Measurements from ENCODE around the gene FAM110D. TPM values are rescaled to one million over a fixed set of nuclear protein-coding genes. Genes with fewer than 3 reads are reported as not detected.

The FAM110D gene
- total and polyA plus RNA-seq, 2 of the 8 experiments (the other 6 are each of a cell fraction or from before 2014, with no cell fraction given), result 0.21 to 0.48 TPM

DNA sequence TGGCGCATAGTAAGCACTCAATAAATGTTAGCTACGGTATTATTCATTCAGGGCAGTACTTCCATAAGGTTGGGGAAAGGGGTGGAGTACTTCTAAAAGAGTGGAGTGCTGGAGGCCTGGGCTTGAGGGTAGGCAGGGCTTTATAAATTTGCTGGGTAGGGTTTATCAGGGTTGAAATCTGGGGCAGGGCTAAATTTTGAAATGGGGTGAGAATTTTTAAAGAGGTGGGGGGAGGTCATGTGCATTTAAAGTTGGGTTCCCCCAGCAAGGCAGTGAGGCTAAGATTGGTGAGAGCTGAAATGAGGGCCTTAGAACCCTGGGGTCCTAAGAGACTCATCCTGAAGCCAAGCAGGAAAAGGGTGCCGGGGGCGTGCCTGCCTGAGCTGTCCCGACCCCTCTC is 41.5 kb downstream of the FAM110D start:
- H3K27me3 ChIP-seq (replicated peaks in 1 of 4; ENCODE audit: control insufficient read depth in 3 of 4, extremely low read depth in 1 of 4, insufficient read depth in 3 of 4, low read length in 3 of 4), result no peaks in the 10 kb centered on the region
- CTCF ChIA-PET (ENCODE audit: partially characterized antibody), result interaction anchor here (0.8 to 3.1 kb wide), 9 partner anchors 10 to 164 kb away, joined by 3 to 23 read pairs (median 3); partner anchors contain the start of gene CATSPER4
- TF ChIP-seq RNF2 (IDR thresholded peaks at IDR 0.05; ENCODE audit: borderline replicate concordance, low read depth, low read length, missing control alignments, poor library complexity, severe bottlenecking) (no peak), RAD21 (IDR thresholded peaks at IDR 0.05 in 1 of 2, conservative IDR thresholded peaks at IDR 0.05 in 1 of 2; ENCODE audit: low read depth in 2 of 2, low read length in 2 of 2) (no peak), NRF1 (IDR thresholded peaks at IDR 0.05; ENCODE audit: low read depth, low read length) (no peak), EZH2 (IDR thresholded peaks at IDR 0.05; ENCODE audit: low read depth, low read length, severe bottlenecking) (no peak), CHD2 (IDR thresholded peaks at IDR 0.05; ENCODE audit: low read length) (no peak), RFX5 (IDR thresholded peaks at IDR 0.05; ENCODE audit: borderline replicate concordance, low read depth, low read length) (no peak), ZNF274 (IDR thresholded peaks at IDR 0.05; ENCODE audit: borderline replicate concordance, extremely low read depth, low read length) (no peak), BACH1 (IDR thresholded peaks at IDR 0.05; ENCODE audit: low read length) (no peak), MAFK (IDR thresholded peaks at IDR 0.05; ENCODE audit: low read depth, low read length) (no peak), NANOG (IDR thresholded peaks at IDR 0.05; ENCODE audit: insufficient read depth, low read depth, low read length, poor library complexity, severe bottlenecking) (no peak)
- TF ChIP-seq, protein P1, sequence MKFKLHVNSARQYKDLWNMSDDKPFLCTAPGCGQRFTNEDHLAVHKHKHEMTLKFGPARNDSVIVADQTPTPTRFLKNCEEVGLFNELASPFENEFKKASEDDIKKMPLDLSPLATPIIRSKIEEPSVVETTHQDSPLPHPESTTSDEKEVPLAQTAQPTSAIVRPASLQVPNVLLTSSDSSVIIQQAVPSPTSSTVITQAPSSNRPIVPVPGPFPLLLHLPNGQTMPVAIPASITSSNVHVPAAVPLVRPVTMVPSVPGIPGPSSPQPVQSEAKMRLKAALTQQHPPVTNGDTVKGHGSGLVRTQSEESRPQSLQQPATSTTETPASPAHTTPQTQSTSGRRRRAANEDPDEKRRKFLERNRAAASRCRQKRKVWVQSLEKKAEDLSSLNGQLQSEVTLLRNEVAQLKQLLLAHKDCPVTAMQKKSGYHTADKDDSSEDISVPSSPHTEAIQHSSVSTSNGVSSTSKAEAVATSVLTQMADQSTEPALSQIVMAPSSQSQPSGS (IDR thresholded peaks at IDR 0.05; ENCODE audit: low read length), result no peak

More for the DNA sequence above, 41.5 kb downstream of the FAM110D start:
- FAIRE-seq, result no peak
- H3K36me3 ChIP-seq (ENCODE audit: control insufficient read depth in 2 of 4, insufficient read depth in 4 of 4, low read length in 3 of 4), result no peaks in the 10 kb centered on the region
- no peak overlapping the region for H3K9ac ChIP-seq (replicated peaks in 1 of 4; ENCODE audit: extremely low read depth in 1 of 4, low read depth in 3 of 4, low read length in 3 of 4)
- no peak overlapping the region for H4K91ac ChIP-seq (replicated peaks; ENCODE audit: insufficient read length, low read length)
- 73% methylated on average over 5 of the region's 5 CpGs; no CpG with 5 or more reads in 1 of the 2 experiments for WGBS, 2 experiments (ENCODE audit: extremely low coverage in 1 of 2, insufficient coverage in 1 of 2, insufficient read length in 1 of 2, insufficient replicate concordance in 2 of 2, low coverage in 1 of 2, low lambda C conversion rate in 2 of 2, missing lambda C conversion rate in 1 of 2)
- no peaks in the 10 kb centered on the region for H4K20me1 ChIP-seq (replicated peaks in 1 of 2; ENCODE audit: control insufficient read depth in 1 of 2, insufficient read depth in 2 of 2, low read length in 2 of 2)
- no peak for DNase-seq (ENCODE audit: low read depth in 1 of 2, low spot score in 2 of 2)
- H3K56ac ChIP-seq (replicated peaks; ENCODE audit: insufficient read length, low read depth, low read length), result no peak overlapping the region
- H2AFZ ChIP-seq (ENCODE audit: low read length), result peak overlapping the region; percentile 93
- H3K79me1 ChIP-seq (ENCODE audit: low read depth, low read length), result no peaks in the 10 kb centered on the region
- H3K18ac ChIP-seq (ENCODE audit: extremely low read depth, low read length), result no peak overlapping the region
- POLR2A ChIA-PET (ENCODE audit: partially characterized antibody), result interaction anchor here (1.0 to 1.3 kb wide), 3 partner anchors 11 to 211 kb away, joined by 3 read pairs; partner anchors contain the start of gene LIN28A
- no peak overlapping the region for H2BK20ac ChIP-seq (ENCODE audit: low read length)
- H2AK5ac ChIP-seq (ENCODE audit: low read depth, low read length), result no peak overlapping the region
- no peaks in the 10 kb centered on the region for H3K79me2 ChIP-seq (ENCODE audit: control insufficient read depth in 1 of 2, insufficient read depth in 2 of 2, low read length in 2 of 2)
- H2BK12ac ChIP-seq (ENCODE audit: low read depth, low read length), result 0 out of 2 replicates have a peak overlapping the region, but pooled peaks have one; percentile 4
- peak overlapping the region; percentile 62; a peak in 2 of 4 replicates for H3K4me2 ChIP-seq (ENCODE audit: insufficient read depth in 1 of 2, low read depth in 2 of 2, low read length in 2 of 2)
- no peaks in the 10 kb centered on the region; the same call in 1 of the 2 replicates for H3K23me2 ChIP-seq (ENCODE audit: low read depth, low read length)
- no peak overlapping the region for H3K4ac ChIP-seq (replicated peaks; ENCODE audit: insufficient read length, low read depth, low read length)
- H3K4me3 ChIP-seq (ENCODE audit: extremely low read depth in 1 of 4, insufficient read depth in 2 of 4, low read depth in 3 of 4, low read length in 4 of 4), result peak overlapping the region in 2 of 4 experiments; percentile 28 to 50; a peak in 2 of 8 replicates
- H2BK15ac ChIP-seq (ENCODE audit: low read length), result no peak overlapping the region
- no peak overlapping the region; the same call in 1 of the 2 replicates for H2BK5ac ChIP-seq (ENCODE audit: low read depth, low read length)
- H3K9me3 ChIP-seq (ENCODE audit: insufficient read depth in 2 of 2, low read depth in 1 of 2, low read length in 1 of 2), result no peaks in the 10 kb centered on the region
- no peak overlapping the region for H4K5ac ChIP-seq (ENCODE audit: insufficient read length, low read depth, low read length)
- H2BK120ac ChIP-seq (replicated peaks; ENCODE audit: low read depth, low read length), result no peak overlapping the region
- no peak overlapping the region for H3K27ac ChIP-seq (ENCODE audit: low read depth, low read length)
- H3K14ac ChIP-seq (ENCODE audit: insufficient read length), result no peak overlapping the region
- H3K4me1 ChIP-seq (replicated peaks in 1 of 4; ENCODE audit: control insufficient read depth in 3 of 4, insufficient read depth in 4 of 4, low read length in 3 of 4), result peaks cover 0 to 12% (median 5%) of the 10 kb centered on the region in 4 experiments; a peak in 5 of 7 replicates
- H4K8ac ChIP-seq (ENCODE audit: extremely low read depth, insufficient read depth, low read length), result no peak overlapping the region
- H3K23ac ChIP-seq (ENCODE audit: insufficient read length), result no peak overlapping the region
